Measurements from ENCODE around the gene LRRTM3. TPM values are rescaled to one million over a fixed set of nuclear protein-coding genes. Genes with fewer than 3 reads are reported as not detected.

LRRTM3 gene
- total RNA-seq, 1 donor from 2014 or later, result not detected

DNA sequence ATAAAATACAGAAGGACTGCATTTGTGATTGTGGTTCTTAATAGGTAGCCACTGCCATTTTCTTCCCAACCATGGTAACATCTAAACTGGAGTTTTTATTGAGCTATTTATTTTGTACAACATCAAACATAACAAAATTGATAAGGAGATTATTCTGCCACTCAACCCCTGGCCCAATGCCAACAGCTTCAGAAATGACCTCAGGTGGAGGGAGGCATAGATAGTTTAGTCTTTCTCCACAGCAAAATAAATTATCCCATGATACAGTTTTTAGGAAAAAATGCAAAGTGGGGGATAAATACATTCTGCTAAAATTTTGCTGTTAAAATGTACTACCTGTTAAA lies 57.6 kb downstream of the LRRTM3 start:
- Mint-ChIP-seq H3K27ac (ENCODE audit: unreplicated experiment) (no peak overlapping the region), H3K4me1 (ENCODE audit: low read depth, unreplicated experiment) (no peaks in the 10 kb centered on the region), H3K27me3 (ENCODE audit: unreplicated experiment) (peaks cover 2% of the 10 kb centered on the region), H3K4me3 (ENCODE audit: unreplicated experiment) (no peak overlapping the region), H3K9me3 (ENCODE audit: unreplicated experiment) (no peaks in the 10 kb centered on the region), H3K36me3 (ENCODE audit: unreplicated experiment) (no peaks in the 10 kb centered on the region)
- DNase-seq, result no peak
- TF ChIP-seq, protein P1, sequence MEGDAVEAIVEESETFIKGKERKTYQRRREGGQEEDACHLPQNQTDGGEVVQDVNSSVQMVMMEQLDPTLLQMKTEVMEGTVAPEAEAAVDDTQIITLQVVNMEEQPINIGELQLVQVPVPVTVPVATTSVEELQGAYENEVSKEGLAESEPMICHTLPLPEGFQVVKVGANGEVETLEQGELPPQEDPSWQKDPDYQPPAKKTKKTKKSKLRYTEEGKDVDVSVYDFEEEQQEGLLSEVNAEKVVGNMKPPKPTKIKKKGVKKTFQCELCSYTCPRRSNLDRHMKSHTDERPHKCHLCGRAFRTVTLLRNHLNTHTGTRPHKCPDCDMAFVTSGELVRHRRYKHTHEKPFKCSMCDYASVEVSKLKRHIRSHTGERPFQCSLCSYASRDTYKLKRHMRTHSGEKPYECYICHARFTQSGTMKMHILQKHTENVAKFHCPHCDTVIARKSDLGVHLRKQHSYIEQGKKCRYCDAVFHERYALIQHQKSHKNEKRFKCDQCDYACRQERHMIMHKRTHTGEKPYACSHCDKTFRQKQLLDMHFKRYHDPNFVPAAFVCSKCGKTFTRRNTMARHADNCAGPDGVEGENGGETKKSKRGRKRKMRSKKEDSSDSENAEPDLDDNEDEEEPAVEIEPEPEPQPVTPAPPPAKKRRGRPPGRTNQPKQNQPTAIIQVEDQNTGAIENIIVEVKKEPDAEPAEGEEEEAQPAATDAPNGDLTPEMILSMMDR (IDR thresholded peaks at IDR 0.05; ENCODE audit: partially characterized antibody, unreplicated experiment), result no peak

DNA sequence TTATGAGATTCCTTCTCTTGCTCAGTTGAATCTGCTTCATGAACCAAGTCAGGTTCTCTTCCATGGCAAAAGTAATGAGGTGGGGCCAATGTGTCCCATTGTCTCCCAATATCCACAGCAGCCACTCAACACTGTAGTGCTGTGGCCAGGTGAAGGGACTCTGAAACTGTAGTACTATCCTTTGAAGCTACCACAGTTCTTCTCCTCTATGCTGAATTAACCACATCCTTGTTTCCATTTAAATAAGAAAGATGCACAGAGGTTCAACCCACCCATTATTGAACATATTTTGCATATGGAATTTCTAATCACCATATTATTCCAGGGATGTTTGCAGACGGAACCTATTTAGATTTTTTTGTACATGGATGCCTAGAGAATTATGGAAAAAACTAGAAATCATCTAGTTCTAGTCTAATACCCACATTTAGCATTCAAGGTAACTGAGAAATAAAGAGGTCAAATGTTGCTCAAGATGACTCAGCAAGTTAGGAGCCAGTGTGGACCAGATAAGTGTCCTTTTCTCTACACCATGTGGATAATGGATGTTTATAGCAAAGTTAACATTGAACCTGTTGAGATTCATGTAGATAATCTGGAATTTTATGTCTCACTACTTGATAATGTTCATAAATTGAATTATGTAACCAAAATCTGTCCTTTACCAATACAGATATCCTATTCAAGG lies 64.5 kb downstream of the LRRTM3 start:
- no peaks in the 10 kb centered on the region for H3K4me1 Mint-ChIP-seq (ENCODE audit: low read depth, unreplicated experiment)
- DNase-seq, result no peak

DNA sequence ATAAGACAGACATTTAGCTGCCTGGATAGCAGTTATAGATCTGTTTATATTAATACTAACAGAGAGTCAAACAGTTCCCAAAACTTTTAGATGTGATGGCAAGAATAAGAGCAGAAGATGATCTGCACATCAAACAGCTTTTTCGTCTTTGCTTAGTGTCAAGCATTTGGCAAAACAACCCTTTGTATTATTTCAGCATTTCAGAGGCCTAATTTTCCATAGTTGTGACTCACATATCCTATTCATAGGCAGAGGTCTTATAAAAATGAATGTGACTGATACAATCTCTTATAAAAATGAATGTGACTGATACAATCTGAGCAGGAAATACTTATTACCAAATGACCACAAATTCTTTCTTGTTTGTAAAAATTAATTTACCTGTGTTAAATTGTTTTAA lies 71.2 kb downstream of the LRRTM3 start:
- Mint-ChIP-seq H3K36me3 (ENCODE audit: unreplicated experiment) (no peaks in the 10 kb centered on the region), H3K27me3 (ENCODE audit: unreplicated experiment) (no peaks in the 10 kb centered on the region), H3K9me3 (ENCODE audit: unreplicated experiment) (no peaks in the 10 kb centered on the region), H3K27ac (ENCODE audit: unreplicated experiment) (no peak overlapping the region), H3K4me1 (ENCODE audit: low read depth, unreplicated experiment) (no peaks in the 10 kb centered on the region), H3K4me3 (ENCODE audit: unreplicated experiment) (no peak overlapping the region)
- TF ChIP-seq, protein P1 (IDR thresholded peaks at IDR 0.05; ENCODE audit: partially characterized antibody, unreplicated experiment), result no peak
- no peak for DNase-seq

More for the DNA sequence above, 64.5 kb downstream of the LRRTM3 start:
- Mint-ChIP-seq H3K4me3 (ENCODE audit: unreplicated experiment) (no peak overlapping the region), H3K27ac (ENCODE audit: unreplicated experiment) (no peak overlapping the region), H3K36me3 (ENCODE audit: unreplicated experiment) (no peaks in the 10 kb centered on the region), H3K27me3 (ENCODE audit: unreplicated experiment) (no peaks in the 10 kb centered on the region), H3K9me3 (ENCODE audit: unreplicated experiment) (no peaks in the 10 kb centered on the region)
- TF ChIP-seq, protein P1 (IDR thresholded peaks at IDR 0.05; ENCODE audit: partially characterized antibody, unreplicated experiment), result no peak

DNA sequence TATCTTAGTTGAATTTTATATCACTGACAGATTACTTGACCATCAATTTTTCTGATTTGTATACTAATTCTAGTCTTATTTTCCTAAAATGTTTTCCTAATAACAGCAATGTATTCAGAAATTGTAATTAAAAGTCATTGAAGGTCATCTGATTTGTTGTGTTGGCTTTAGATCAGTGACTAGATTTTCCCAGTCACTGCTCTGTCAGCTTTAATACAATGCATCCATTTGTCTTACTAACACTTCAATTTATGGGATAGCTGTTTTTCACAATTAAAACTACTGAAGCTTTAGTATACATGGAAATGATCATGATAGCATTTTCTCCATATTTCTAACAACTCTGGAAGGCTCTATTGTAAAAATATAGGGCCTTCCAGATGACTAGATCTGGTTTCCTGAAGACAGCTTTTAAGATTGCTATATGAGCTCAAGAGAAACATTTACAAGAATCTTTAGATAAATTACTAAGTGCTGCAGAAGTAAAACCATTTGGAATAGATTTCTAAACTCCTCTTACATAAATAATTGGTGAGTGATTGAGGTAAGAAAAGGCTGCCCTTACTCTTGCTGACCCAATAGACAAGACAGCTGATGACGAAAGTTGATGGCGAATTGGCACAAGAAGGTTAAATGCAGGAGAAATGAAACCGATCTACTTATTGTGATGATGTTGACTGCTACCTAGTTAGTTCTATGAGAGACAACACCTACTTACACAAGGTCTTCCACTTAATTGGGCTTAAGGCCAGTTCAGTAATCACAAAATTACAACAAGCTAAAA lies 74.1 kb downstream of the LRRTM3 start:
- DNase-seq, result no peak
- H3K27me3 Mint-ChIP-seq (ENCODE audit: unreplicated experiment), result no peaks in the 10 kb centered on the region
- no peak overlapping the region for H3K27ac Mint-ChIP-seq (ENCODE audit: unreplicated experiment)
- H3K36me3 Mint-ChIP-seq (ENCODE audit: unreplicated experiment), result no peaks in the 10 kb centered on the region
- H3K9me3 Mint-ChIP-seq (ENCODE audit: unreplicated experiment), result no peaks in the 10 kb centered on the region
- TF ChIP-seq, protein P1 (IDR thresholded peaks at IDR 0.05; ENCODE audit: partially characterized antibody, unreplicated experiment), result no peak
- H3K4me3 Mint-ChIP-seq (ENCODE audit: unreplicated experiment), result no peak overlapping the region
- peaks cover 3% of the 10 kb centered on the region for H3K4me1 Mint-ChIP-seq (ENCODE audit: low read depth, unreplicated experiment)

DNA sequence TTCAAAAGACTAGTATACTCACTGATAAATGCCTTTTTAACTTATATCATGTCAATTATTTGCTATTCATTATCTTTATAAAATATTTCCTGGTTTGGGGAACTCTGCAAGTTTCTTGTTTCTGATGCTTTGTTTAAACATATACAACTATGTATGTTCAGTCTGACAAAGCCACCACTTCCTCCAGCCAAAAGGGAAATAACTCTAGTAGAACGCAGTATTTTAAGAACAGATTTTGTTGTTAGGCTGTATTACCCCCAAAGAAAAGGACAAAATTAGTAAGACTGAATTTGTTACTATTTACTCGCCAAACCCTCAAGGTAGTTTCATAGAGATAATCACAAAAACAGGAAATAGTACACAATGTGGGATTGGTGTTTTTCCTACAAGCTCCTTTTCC lies 78.9 kb downstream of the LRRTM3 start:
- no peak overlapping the region for H3K4me3 Mint-ChIP-seq (ENCODE audit: unreplicated experiment)
- TF ChIP-seq, protein P1 (IDR thresholded peaks at IDR 0.05; ENCODE audit: partially characterized antibody, unreplicated experiment), result no peak
- no peak overlapping the region for H3K27ac Mint-ChIP-seq (ENCODE audit: unreplicated experiment)
- no peak for DNase-seq
- no peaks in the 10 kb centered on the region for H3K9me3 Mint-ChIP-seq (ENCODE audit: unreplicated experiment)
- H3K4me1 Mint-ChIP-seq (ENCODE audit: low read depth, unreplicated experiment), result peaks cover 3% of the 10 kb centered on the region
- no peaks in the 10 kb centered on the region for H3K27me3 Mint-ChIP-seq (ENCODE audit: unreplicated experiment)
- H3K36me3 Mint-ChIP-seq (ENCODE audit: unreplicated experiment), result no peaks in the 10 kb centered on the region

Measured in glutamatergic neuron (in vitro differentiated cells).